ENCODE results near the gene DAZAP2.

GRCh38 chr12:51225234-51225633 lies 13.4 kb upstream of the DAZAP2 start:
- TF ChIP-seq CTCF (IDR thresholded peaks at IDR 0.05) (no peak), POLR2A (IDR thresholded peaks at IDR 0.05) (no peak)

All from right lobe of liver (tissue), 4 donors.